MM.1S (cell line): Measurements from ENCODE around the gene CALD1.

Experiments
- EZH2 ChIP-seq: fragments of 300-600 bp; sonication (generic); optimal IDR thresholded peaks from 2 replicates; pipeline ENCODE3; 2017; ENCODE audit warnings: low read depth, mild to moderate bottlenecking, antibody characterized with exemption, low read length, mixed read lengths
- EZH2phosphoT487 ChIP-seq: fragments of 300-600 bp; sonication (generic); IDR thresholded peaks from 2 replicates; pipeline ENCODE4 v1.6.1; 2018; ENCODE audit warnings: antibody characterized with exemption, low read length
- TF ChIP-seq, protein P1 (sequence below): fragments of 300-600 bp; sonication (generic); IDR thresholded peaks from 2 replicates; pipeline ENCODE4 v1.5.1; 2016; ENCODE audit warnings: antibody characterized with exemption, low read length, mixed read lengths

DNA sequence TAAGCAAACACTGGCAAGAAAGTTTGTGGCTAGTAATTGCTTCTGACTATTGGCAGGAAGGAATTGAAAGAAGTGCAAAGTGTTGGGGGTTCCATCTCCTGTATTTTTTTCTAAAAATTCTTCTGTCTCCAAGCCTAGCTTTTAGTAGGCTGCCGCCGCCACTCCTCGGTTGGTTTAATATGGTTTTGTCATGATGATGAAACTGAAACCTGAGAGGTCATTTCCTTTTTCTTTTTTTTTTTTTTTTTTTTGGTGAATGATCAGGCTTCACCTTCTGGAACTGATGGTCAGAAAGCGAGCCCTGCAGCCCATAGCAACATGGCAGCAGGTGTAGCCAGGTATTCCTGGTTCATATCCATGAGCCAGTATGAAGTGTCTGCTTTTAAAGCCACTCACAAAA is 131.5 kb downstream of the CALD1 start:
- TF ChIP-seq, protein P1, sequence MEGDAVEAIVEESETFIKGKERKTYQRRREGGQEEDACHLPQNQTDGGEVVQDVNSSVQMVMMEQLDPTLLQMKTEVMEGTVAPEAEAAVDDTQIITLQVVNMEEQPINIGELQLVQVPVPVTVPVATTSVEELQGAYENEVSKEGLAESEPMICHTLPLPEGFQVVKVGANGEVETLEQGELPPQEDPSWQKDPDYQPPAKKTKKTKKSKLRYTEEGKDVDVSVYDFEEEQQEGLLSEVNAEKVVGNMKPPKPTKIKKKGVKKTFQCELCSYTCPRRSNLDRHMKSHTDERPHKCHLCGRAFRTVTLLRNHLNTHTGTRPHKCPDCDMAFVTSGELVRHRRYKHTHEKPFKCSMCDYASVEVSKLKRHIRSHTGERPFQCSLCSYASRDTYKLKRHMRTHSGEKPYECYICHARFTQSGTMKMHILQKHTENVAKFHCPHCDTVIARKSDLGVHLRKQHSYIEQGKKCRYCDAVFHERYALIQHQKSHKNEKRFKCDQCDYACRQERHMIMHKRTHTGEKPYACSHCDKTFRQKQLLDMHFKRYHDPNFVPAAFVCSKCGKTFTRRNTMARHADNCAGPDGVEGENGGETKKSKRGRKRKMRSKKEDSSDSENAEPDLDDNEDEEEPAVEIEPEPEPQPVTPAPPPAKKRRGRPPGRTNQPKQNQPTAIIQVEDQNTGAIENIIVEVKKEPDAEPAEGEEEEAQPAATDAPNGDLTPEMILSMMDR = no peak
- TF ChIP-seq EZH2phosphoT487 (no peak), EZH2 (no peak)
